ENCODE measurements around the gene IL10.

IL10 gene

GRCh38 chr1:206732992-206733391, 39.3 kb downstream of the IL10 start:
- peak; percentile 56 for DNase-seq

DNA sequence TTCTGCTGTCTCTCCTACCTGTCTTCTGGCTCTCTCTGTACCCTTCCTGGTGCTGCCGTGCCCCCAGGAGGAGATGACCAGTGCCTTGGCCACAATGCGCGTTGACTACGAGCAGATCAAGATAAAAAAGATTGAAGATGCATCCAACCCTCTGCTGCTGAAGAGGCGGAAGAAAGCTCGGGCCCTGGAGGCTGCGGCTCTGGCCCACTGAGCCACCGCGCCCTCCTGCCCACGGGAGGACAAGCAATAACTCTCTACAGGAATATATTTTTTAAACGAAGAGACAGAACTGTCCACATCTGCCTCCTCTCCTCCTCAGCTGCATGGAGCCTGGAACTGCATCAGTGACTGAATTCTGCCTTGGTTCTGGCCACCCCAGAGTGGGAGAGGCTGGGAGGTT, 39.8 kb downstream of the IL10 start:
- no peak for DNase-seq

DNA sequence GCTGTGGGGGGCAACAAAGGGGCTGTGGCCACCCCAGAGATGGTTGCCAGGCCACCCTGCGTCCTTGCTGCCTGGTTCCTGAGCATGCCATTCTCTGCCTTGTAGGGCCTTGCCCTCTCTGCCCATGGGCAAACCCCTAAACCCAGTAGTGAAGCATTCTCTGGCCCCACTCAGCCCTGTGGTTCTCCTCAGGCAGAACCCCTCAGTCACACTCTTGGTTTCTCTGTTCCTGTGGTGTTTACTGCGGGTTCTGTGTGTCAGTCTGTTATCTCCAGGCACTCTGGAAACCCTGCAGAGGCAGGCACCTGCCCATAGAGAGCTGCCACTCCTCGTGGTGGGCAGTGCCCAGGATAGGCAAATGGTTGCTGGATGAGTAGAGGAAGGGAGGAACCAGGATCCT, 42.8 kb downstream of the IL10 start:
- DNase-seq, result no peak

DNA sequence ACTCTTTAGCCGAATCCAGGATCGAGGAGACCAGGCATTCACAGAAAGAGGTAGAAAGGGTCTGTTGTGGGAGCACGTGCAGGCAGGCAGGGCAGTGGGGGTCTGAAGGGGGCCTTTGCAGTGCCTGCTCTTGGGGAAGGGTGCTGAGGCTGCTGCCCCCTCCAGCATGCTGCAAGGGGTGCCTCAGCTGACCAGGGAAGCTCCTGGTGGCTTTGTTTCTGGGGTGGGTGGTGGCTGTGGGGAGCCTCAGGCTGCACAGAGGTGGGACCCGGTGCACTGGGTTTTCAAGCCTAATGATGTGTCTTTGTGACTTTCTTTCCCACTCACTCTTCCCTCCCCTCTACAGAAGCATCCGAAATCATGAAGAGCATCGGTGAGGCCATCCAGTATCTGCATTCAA, 43.2 kb downstream of the IL10 start:
- no peak for DNase-seq

DNA sequence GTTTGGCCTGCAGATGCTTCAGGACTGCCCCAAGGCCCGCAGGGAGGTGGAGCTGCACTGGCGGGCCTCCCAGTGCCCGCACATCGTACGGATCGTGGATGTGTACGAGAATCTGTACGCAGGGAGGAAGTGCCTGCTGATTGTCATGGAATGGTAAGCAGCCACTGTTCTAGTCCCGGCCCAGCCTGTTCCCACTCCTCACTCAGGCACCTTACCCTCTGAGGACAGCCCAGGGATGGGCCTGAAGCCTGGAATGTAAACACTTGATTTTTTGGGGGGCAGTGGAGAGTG, 43.7 kb downstream of the IL10 start:
- no peak for DNase-seq

- no peak for DNase-seq
Observed at GRCh38 chr1:206727981-206728696, 44.2 kb downstream of the IL10 start.

GRCh38 chr1:206725109-206725963, 47.0 kb downstream of the IL10 start:
- DNase-seq, result peak; percentile 65

- no peak for DNase-seq
Observed at GRCh38 chr1:206723805-206724472, 48.4 kb downstream of the IL10 start.

- no peak for DNase-seq
Observed at GRCh38 chr1:206723462-206723804, 48.9 kb downstream of the IL10 start.

GRCh38 chr1:206722751-206723461, 49.4 kb downstream of the IL10 start:
- no peak for DNase-seq

DNA sequence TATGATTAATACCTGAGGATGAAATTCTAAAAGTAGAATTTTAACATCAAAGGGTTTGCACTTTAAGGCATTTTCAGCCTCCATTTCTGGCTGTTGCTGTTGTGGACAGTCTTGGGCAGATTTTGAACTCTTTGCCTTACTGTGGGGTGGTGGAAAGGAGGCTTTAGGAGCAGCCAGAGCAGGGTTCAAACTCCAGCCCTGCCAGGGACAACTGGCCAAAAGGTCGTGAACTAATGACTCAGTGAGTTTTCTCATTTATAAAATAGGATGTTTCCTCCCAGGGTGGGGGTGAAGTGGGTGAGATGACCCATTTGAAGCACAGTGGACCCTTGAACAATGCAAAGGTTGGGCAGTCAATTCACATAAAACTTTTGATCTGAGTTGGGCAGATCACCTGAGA, 50.8 kb downstream of the IL10 start:
- DNase-seq, result no peak

GRCh38 chr1:206719169-206719839, 53.0 kb downstream of the IL10 start:
- DNase-seq, result no peak

DNA sequence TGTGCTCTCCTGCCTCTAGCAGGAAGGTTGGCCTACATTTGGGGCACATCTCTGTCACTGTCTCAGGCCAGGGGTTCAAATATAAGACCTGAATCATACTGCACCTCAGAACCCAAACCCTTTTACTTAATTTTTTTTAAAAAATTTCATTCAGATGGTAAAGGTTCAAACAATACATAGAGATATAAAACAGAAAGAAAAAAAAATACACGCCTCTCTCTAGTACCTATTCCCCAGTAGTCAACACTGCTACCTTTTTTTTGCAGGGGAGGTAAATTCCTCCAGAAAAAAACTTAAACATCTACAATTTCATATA, 54.7 kb downstream of the IL10 start:
- no peak for DNase-seq

Data from inflammatory macrophage treated with lipopolysaccharide for 4 hours (primary cell).